ENCODE measurements around the gene WSB1.
A peak's percentile ranks its signal among the peaks of the same experiment; 100 is the strongest.

The WSB1 gene

GRCh38 chr17:27332485-27333409, 38.8 kb downstream of the WSB1 start:
- DNase-seq (ENCODE audit: extremely low read depth, low read depth): peak; percentile 91
- TF ChIP-seq CTCF (IDR thresholded peaks at IDR 0.05; ENCODE audit: low read depth, low read length): peak; percentile 91

GRCh38 chr17:27333410-27333980, 39.6 kb downstream of the WSB1 start:
- no peak for TF ChIP-seq CTCF (IDR thresholded peaks at IDR 0.05; ENCODE audit: low read depth, low read length)
- DNase-seq (ENCODE audit: extremely low read depth, low read depth): no peak

- DNase-seq (ENCODE audit: extremely low read depth, low read depth): no peak
- TF ChIP-seq CTCF (IDR thresholded peaks at IDR 0.05; ENCODE audit: low read depth, low read length): no peak
Measured at GRCh38 chr17:27336184-27336583, 42.3 kb downstream of the WSB1 start.

- no peak for DNase-seq (ENCODE audit: extremely low read depth, low read depth)
- TF ChIP-seq CTCF (IDR thresholded peaks at IDR 0.05; ENCODE audit: low read depth, low read length): no peak
Measured at GRCh38 chr17:27338536-27338985, 44.6 kb downstream of the WSB1 start.

GRCh38 chr17:27339198-27339835, 45.4 kb downstream of the WSB1 start:
- no peak for DNase-seq (ENCODE audit: extremely low read depth, low read depth)

GRCh38 chr17:27339836-27340550, 46.1 kb downstream of the WSB1 start:
- DNase-seq (ENCODE audit: extremely low read depth, low read depth): no peak
- no peak for TF ChIP-seq CTCF (IDR thresholded peaks at IDR 0.05; ENCODE audit: low read depth, low read length)

More at GRCh38 chr17:27339198-27339835, 45.4 kb downstream of the WSB1 start:
- TF ChIP-seq CTCF (IDR thresholded peaks at IDR 0.05; ENCODE audit: low read depth, low read length): no peak

Measured in AG09319 (cell line).